22Rv1 (cell line): ENCODE data around the gene LITAFD.
A peak's percentile ranks its signal among the peaks of the same experiment; 100 is the strongest.
"Not testable (repeated sequence)": the region's sequence is repeated elsewhere in the genome, so short reads cannot be mapped to it uniquely, and the experiment has no call there.

Experiments
- H3K27ac ChIP-seq: fragments of 450-650 bp; 2 replicates; pipeline ENCODE4 v1.5.1; 2017
- ZFX ChIP-seq: fragments of 450-650 bp; IDR thresholded peaks from 2 replicates; pipeline ENCODE4 v1.6.1; 2017; ENCODE audit warnings: antibody characterized with exemption, borderline replicate concordance
- TF ChIP-seq, protein P1 (sequence below): fragments of 450-650 bp; IDR thresholded peaks from 2 replicates; pipeline ENCODE4 v1.5.1; 2017; ENCODE audit warnings: mild to moderate bottlenecking

The LITAFD gene

GRCh38 chr16:8869212-8869987 lies 12.8 kb upstream of the LITAFD start:
- TF ChIP-seq, protein P1, sequence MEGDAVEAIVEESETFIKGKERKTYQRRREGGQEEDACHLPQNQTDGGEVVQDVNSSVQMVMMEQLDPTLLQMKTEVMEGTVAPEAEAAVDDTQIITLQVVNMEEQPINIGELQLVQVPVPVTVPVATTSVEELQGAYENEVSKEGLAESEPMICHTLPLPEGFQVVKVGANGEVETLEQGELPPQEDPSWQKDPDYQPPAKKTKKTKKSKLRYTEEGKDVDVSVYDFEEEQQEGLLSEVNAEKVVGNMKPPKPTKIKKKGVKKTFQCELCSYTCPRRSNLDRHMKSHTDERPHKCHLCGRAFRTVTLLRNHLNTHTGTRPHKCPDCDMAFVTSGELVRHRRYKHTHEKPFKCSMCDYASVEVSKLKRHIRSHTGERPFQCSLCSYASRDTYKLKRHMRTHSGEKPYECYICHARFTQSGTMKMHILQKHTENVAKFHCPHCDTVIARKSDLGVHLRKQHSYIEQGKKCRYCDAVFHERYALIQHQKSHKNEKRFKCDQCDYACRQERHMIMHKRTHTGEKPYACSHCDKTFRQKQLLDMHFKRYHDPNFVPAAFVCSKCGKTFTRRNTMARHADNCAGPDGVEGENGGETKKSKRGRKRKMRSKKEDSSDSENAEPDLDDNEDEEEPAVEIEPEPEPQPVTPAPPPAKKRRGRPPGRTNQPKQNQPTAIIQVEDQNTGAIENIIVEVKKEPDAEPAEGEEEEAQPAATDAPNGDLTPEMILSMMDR, result no peak
- no peak for TF ChIP-seq ZFX
- H3K27ac ChIP-seq, result peak overlapping the region; percentile 80

- H3K27ac ChIP-seq, result not testable (repeated sequence)
Measured at GRCh38 chr16:8869988-8870241, 12.2 kb upstream of the LITAFD start.

- H3K27ac ChIP-seq, result no peak overlapping the region
- TF ChIP-seq, protein P1, result no peak
- TF ChIP-seq ZFX, result no peak
Measured at GRCh38 chr16:8872071-8872470, 10.1 kb upstream of the LITAFD start.

DNA sequence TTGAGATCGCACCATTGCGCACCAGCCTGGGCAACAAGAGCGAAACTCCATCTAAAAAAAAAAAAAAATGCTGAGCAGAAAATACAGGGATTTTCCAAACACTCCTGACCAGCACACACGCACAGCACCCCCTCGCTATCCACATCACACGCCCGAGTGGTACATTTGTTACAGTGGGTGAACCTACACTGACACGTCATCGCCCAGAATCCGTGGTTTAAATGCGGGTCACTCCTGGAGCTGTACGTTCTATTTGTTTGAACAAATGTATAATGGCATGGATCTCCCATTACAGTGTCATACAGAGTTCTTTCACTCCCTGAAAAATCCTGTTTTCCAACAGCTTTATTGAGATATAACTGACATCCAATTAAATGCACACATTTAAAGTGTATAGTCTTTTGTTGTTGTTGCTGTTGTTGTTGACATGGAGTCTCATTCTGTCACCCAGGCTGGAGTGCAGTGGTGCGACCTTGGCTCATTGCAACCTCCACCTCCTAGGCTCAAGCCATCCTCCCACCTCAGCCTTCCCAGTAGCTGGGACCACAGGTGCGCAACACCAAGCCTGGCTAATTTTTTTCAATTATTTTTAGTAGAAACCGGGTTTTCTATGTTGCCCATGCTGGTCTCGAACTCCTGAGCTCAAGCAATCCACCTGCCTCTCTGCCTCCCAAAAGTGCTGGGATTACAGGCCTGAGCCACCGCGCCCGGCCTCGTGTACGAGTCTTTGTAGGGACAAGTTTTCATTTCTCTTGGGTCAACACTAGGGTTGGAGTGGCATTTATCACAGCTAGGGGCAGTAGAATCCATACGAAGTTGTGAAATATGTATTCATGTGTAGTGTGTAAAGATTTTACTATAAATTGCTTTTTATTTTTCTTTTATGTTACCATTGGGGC lies 8.9 kb upstream of the LITAFD start:
- TF ChIP-seq ZFX, result no peak
- TF ChIP-seq, protein P1, result peak; percentile 28
- no peak overlapping the region for H3K27ac ChIP-seq

DNA sequence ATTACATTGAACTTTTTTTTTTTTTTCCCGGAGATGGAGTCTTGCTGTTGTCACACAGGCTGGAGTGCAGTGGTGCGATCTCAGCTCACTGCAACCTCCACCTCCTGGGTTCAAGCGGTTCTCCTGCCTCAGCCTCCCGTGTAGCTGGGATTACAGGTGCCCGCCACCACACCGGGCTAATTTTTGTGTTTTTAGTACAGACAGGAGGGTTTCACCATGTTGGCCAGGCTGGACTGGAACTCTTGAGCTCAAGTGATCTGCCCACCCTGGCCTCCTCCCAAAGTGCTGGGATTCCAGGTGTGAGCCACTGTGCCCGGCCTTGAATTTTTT lies 8.3 kb upstream of the LITAFD start:
- H3K27ac ChIP-seq, result not testable (repeated sequence)

- TF ChIP-seq, protein P1, result no peak
- TF ChIP-seq ZFX, result no peak
- no peak overlapping the region for H3K27ac ChIP-seq
Measured at GRCh38 chr16:8874388-8874787, 7.8 kb upstream of the LITAFD start.

- H3K27ac ChIP-seq, result not testable (repeated sequence)
Measured at GRCh38 chr16:8875317-8875716, 6.8 kb upstream of the LITAFD start.

DNA sequence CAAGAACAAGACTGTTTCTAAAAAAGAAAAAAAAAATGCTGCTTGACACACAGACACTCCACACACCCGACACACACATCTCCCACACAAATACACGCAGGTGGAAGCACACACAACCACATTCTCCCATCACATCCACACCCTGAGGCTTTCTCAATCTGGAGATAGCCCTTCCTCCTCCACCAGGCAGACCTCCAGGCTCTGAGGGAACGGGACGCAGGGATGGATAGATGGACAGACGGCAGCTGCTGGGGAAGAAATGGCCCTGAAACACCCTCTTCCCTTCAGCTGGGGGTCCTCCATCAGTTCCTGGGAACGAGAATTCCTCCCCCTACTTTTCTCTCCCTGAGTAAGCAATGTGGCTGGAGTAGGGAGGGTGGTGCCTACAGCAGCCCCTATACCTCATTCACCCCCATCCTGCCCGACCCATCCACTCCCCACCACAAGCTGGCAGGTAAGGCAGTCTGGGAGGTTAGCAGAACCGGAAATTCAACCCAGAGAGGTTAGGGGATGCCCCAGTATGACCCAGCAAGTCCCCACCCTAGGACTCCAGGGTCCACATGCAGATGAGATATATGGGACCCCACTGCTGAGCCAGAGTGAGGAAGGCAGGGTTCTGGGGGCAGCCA lies 4.1 kb upstream of the LITAFD start:
- H3K27ac ChIP-seq, result no peak overlapping the region
- no peak for TF ChIP-seq ZFX
- TF ChIP-seq, protein P1, result no peak

GRCh38 chr16:8878523-8878911 lies 3.6 kb upstream of the LITAFD start:
- TF ChIP-seq, protein P1, result no peak
- no peak for TF ChIP-seq ZFX
- H3K27ac ChIP-seq, result no peak overlapping the region
